ENCODE results near the gene HLA-DMA. TPM values are rescaled to one million over a fixed set of nuclear protein-coding genes. Genes with fewer than 3 reads are reported as not detected.

Gene HLA-DMA
- total and polyA plus RNA-seq, 9 of the 15 experiments (the other 6 are each of a cell fraction or from before 2014, with no cell fraction given) = 0.13 to 0.83 (median 0.51) TPM

DNA sequence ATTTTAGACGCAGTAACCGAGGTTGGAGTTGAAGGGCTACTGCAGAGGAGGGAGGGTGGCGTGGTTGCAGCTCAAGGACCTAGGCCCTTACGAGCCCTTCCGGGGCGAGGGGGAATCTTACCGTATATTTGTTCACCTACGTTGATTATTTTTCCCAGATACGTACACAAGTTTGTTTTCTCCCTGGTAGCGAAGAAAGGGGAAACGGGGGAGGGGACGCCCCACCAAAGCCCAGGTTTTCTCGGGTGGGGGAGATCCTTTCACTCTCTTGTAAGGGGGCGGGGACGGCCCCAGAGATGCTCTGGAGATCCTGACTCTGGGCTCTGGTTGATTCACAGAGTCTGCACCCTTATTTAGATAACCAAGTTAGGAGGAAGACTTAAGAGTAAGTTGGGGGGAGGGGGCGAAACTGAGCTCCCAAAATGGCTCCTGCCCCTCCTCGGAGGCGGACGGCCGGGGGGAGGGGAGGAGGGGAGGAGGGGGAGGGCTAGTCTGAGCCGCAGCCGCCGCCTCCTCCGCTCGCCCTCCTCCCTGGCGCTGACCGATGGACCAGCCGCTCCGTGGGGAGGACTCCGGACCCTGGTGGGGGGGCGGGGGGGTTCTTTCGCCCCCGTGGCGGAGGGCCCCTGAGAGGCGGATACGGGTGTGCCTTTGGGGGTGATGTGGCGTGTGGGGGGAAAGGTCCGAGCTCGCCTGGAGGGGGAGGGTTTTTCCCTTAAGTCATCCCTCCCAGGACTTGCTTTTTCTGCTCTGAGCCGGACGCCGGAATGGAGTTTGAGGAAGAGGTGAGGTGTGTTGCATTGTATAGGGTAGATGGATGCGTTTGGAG lies 17.7 kb upstream of the HLA-DMA start:
- 1% methylated on average over 22 of the region's 43 CpGs for WGBS (ENCODE audit: insufficient coverage, low coverage, missing lambda C conversion rate)
- no peak for FAIRE-seq
- TF ChIP-seq PYGO2 (tag; IDR thresholded peaks at IDR 0.05) (no peak), SAFB2 (IDR thresholded peaks at IDR 0.05; ENCODE audit: borderline replicate concordance, low read depth, low read length, severe bottlenecking) (no peak), KLF16 (IDR thresholded peaks at IDR 0.05) (no peak), PPARD (CRISPR knock-in tag; IDR thresholded peaks at IDR 0.05) (no peak), ZBED1 (IDR thresholded peaks at IDR 0.05) (peak; percentile 56), SPI1 (IDR thresholded peaks at IDR 0.05; ENCODE audit: borderline replicate concordance, low read depth, low read length) (peak; percentile 48; the same call in 1 of the 2 replicates), MEF2A (IDR thresholded peaks at IDR 0.05; ENCODE audit: control insufficient read depth, low read depth, low read length) (0 out of 2 replicates have a peak, but pooled peaks have one; percentile 12), MEF2D (tag; conservative IDR thresholded peaks at IDR 0.05; ENCODE audit: low read depth) (no peak), HBP1 (CRISPR knock-in tag; IDR thresholded peaks at IDR 0.05) (no peak), ZNF146 (CRISPR knock-in tag; IDR thresholded peaks at IDR 0.05; ENCODE audit: unreplicated experiment) (no peak), KDM4B (IDR thresholded peaks at IDR 0.05; ENCODE audit: borderline replicate concordance in 2 of 2, low read depth in 1 of 2) (peak in 1 of 2 experiments; percentile 43; a peak in 1 of 4 replicates), NCOA1 (IDR thresholded peaks at IDR 0.05; ENCODE audit: low read depth) (no peak), ZBTB26 (CRISPR knock-in tag; IDR thresholded peaks at IDR 0.05) (no peak), ESRRA (IDR thresholded peaks at IDR 0.05; ENCODE audit: borderline replicate concordance, low read depth) (no peak), PBX2 (CRISPR knock-in tag; IDR thresholded peaks at IDR 0.05; ENCODE audit: low read depth) (no peak), PBX2 (tag; conservative IDR thresholded peaks at IDR 0.05; ENCODE audit: low read depth) (peak; percentile 21)

More for the DNA sequence above, 17.7 kb upstream of the HLA-DMA start:
- Histone ChIP-seq H3K4me2 (ENCODE audit: insufficient read depth, low read length) (peak overlapping the region; percentile 94), H3K9me1 (ENCODE audit: control insufficient read depth, insufficient read depth, low read length) (peaks cover 6% of the 10 kb centered on the region), H3K79me2 (ENCODE audit: control insufficient read depth, insufficient read depth, low read length) (peaks cover 91% of the 10 kb centered on the region), H3K4me1 (replicated peaks in 1 of 2; ENCODE audit: control insufficient read depth in 2 of 2, insufficient read depth in 2 of 2, low read length in 2 of 2) (peaks cover 24 to 25% of the 10 kb centered on the region in 2 experiments), H3K9me3 (replicated peaks; ENCODE audit: control insufficient read depth, insufficient read depth, low read depth, low read length) (no peaks in the 10 kb centered on the region), H3K27me3 (ENCODE audit: control insufficient read depth in 2 of 2, insufficient read depth in 2 of 2, low read length in 2 of 2) (no peaks in the 10 kb centered on the region), H3K9ac (ENCODE audit: insufficient read depth in 1 of 2, low read depth in 2 of 2, low read length in 2 of 2) (peak overlapping the region; percentile 99 to 100), H3K4me3 (peak overlapping the region; percentile 70), H2AFZ (ENCODE audit: low read depth, low read length) (no peak overlapping the region), H3K36me3 (ENCODE audit: control insufficient read depth, insufficient read depth, low read length) (peaks cover 41% of the 10 kb centered on the region), H4K20me1 (replicated peaks; ENCODE audit: control insufficient read depth, insufficient read depth, low read length) (peaks cover 35% of the 10 kb centered on the region), H3K27ac (ENCODE audit: extremely low read depth, low read depth, low read length) (peak overlapping the region; percentile 99)
- ATAC-seq (peak; percentile 37), DNase-seq (ENCODE audit: extremely low read depth in 1 of 4, low spot score in 3 of 4) (peak; percentile 60 to 93 (median 76))
- ChIA-PET POLR2A (interaction anchor here (0.6 to 13.4 kb wide), 22 partner anchors 14 to 1149 kb away, joined by 3 to 384 read pairs (median 5); partner anchors contain the start of genes HLA-DMA, HSD17B8, PSMB8 and TAP2), CTCF (ENCODE audit: low intra/inter-chr PET ratio) (no interaction called here)
- BruUV-seq (replicated peaks) = no TSS peak
- in situ Hi-C loops (cut with MboI) (loop anchor here (25.0 kb wide), 1 partner anchor 1433 kb away; the partner anchor contains the start of genes ATP6V1G2, DDX39B, MCCD1 and NFKBIL1), intact Hi-C loops (cut with micrococcal nuclease) (loop anchor here (5.0 kb wide), 1 partner anchor 773 kb away; no protein-coding TSS in a partner anchor)

Data from K562 (cell line).